Measurements from ENCODE around the gene PDE4D.

PDE4D gene

GRCh38 chr5:59732806-59733205 lies 160.7 kb downstream of the PDE4D start:
- Histone ChIP-seq H3K27ac (no peak overlapping the region), H3K4me3 (no peak overlapping the region)
- DNase-seq (ENCODE audit: low spot score), result no peak
- no peak for TF ChIP-seq CTCF (IDR thresholded peaks at IDR 0.05)

- no peak for TF ChIP-seq CTCF (IDR thresholded peaks at IDR 0.05)
- no peak for DNase-seq (ENCODE audit: low spot score)
- H3K27ac ChIP-seq, result no peak overlapping the region
- no peak overlapping the region for H3K4me3 ChIP-seq
These were observed 161.2 kb downstream of the PDE4D start for GRCh38 chr5:59732301-59732700.

GRCh38 chr5:59731809-59732208 lies 161.7 kb downstream of the PDE4D start:
- no peak overlapping the region for H3K4me3 ChIP-seq
- DNase-seq (ENCODE audit: low spot score), result no peak
- H3K27ac ChIP-seq, result no peak overlapping the region
- no peak for TF ChIP-seq CTCF (IDR thresholded peaks at IDR 0.05)

GRCh38 chr5:59729820-59730219 lies 163.7 kb downstream of the PDE4D start:
- Histone ChIP-seq H3K4me3 (no peak overlapping the region), H3K27ac (no peak overlapping the region)
- no peak for DNase-seq (ENCODE audit: low spot score)
- no peak for TF ChIP-seq CTCF (IDR thresholded peaks at IDR 0.05)

DNA sequence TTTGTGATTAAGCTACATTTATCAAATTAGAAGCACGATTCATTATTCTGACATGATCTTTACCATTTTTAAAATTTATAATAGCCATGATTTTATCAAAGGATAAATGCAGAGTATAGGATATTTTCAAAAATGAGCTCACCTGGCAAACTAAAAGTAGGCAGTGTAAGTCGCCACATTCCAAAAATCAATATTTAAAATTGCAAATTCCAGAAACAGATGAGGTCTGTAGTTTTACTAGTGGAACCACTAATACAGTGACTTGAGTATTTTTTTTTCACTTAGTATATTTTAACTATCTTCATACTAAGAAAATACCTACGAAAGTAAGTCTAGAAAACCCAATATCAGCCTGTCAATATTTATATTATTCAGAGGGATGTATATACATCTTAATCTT lies 164.2 kb downstream of the PDE4D start:
- no peak for DNase-seq (ENCODE audit: low spot score)
- no peak overlapping the region for H3K27ac ChIP-seq
- no peak overlapping the region for H3K4me3 ChIP-seq
- no peak for TF ChIP-seq CTCF (IDR thresholded peaks at IDR 0.05)

GRCh38 chr5:59728356-59728755 lies 165.2 kb downstream of the PDE4D start:
- no peak overlapping the region for H3K27ac ChIP-seq
- no peak for TF ChIP-seq CTCF (IDR thresholded peaks at IDR 0.05)
- H3K4me3 ChIP-seq, result no peak overlapping the region
- no peak for DNase-seq (ENCODE audit: low spot score)

- Histone ChIP-seq H3K27ac (no peak overlapping the region), H3K4me3 (no peak overlapping the region)
- no peak for DNase-seq (ENCODE audit: low spot score)
- no peak for TF ChIP-seq CTCF (IDR thresholded peaks at IDR 0.05)
These were observed 166.3 kb downstream of the PDE4D start for GRCh38 chr5:59727186-59727585.
